ENCODE results near the gene CD8B. TPM values are rescaled to one million over a fixed set of nuclear protein-coding genes. Genes with fewer than 3 reads are reported as not detected.

CD8B gene
- total RNA-seq, 2 donors from 2014 or later: 0.37 to 1.00 TPM

GRCh38 chr2:86808315-86809161 is 53.1 kb downstream of the CD8B start:
- DNase-seq (ENCODE audit: low spot score): peak; percentile 96
- intact Hi-C loops (cut with DNase I): no loop called here

- intact Hi-C loops (cut with DNase I): no loop called here
- no peak for DNase-seq (ENCODE audit: low spot score)
These were observed 54.0 kb downstream of the CD8B start for GRCh38 chr2:86807468-86808275.

GRCh38 chr2:86807133-86807467 is 54.6 kb downstream of the CD8B start:
- DNase-seq (ENCODE audit: low spot score): no peak
- intact Hi-C loops (cut with DNase I): no loop called here

DNA sequence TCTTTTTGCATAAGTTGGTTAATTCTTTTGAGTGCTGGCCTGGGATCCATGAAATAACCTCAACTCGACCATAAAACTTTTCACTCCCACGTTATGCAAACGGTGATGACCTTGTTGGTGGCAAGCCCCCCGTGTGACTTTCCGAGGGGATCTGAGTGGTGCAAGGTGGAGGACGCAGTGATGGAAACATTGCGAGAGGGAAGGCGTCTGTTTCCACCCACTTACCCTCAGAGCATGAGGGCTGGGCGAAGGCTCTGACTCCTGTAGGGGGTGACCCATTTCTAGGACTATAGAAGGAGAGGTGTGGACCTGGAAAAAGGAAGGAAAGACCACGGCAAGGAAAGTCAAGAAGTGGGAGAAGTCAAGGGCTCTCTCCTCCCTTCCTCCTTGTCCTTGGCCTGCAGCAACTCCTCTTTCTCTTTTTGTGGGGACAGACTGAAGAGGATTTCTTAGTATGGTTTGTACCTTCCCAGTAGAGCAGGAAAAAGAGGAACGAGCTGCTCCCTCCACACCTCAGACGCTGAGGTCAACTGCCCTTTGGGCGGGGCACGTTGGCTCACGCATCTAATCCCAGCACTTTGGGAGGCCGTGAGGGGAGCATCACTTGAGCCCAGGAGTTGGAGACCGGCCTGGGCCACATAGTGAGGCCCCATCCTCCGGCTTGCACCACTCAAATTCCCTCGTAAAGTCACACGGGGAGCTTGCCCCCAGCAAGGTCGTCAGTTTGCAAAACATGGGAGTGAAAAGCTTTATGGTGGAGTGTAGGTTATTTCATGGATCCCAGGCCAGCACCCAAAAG is 55.4 kb downstream of the CD8B start:
- no peak for DNase-seq (ENCODE audit: low spot score)

DNA sequence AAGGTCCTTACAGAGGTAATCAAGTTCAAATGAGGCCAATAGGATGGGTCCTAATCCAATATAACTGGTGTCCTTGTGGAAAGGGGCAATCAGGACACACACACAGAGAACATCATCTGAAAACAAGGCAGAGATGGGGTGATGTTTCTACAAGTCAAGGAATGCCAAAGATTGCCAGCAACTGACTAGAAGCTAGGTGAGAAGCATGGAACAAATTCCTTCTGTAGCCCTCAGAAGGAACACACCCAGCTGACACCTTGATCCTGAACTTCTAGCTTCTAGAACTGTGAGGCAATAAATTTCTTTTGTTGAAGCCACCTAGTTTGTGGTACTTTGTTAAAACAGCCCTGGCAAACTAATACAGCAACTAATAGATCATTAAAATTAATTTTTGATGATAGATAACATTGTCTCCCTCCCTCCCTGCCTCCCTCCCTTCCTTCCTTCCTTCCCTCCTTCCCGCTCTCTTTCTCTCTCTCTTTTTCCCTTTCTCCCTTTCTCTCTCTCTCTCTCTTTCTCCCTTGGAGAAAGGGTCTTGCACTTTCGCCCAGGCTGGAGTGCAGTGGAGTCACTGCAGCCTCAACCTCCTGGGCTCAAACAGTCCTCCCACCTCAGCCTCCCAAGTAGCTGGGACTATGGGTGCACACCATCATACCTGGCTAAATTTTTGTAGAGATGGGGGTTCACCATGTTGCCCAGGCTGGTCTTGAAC is 60.7 kb downstream of the CD8B start:
- intact Hi-C loops (cut with DNase I): no loop called here

More for the DNA sequence above, 55.4 kb downstream of the CD8B start:
- intact Hi-C loops (cut with DNase I): no loop called here

DNA sequence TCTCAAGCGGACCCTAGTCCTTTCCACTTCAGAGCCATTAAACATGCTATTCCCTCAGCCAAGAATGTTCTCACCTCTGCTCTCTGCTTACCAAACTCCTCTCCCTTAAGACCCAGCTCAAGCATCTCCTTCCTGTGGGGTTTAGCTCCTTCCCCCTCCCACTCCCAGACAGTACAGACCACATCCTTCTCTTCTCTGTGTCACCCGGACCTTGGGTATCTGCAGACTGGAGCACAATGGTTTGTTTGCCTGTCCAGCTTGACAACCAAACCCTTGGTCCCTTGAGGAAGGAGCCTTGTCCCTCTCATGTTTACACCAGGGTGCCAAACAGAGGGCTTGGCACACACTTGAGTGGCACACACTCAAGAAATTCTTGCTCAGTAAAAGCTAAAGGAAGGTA is 66.8 kb downstream of the CD8B start:
- intact Hi-C loops (cut with DNase I): no loop called here
- DNase-seq (ENCODE audit: low spot score): no peak

More for the DNA sequence above, 60.7 kb downstream of the CD8B start:
- no peak for DNase-seq (ENCODE audit: low spot score)

DNA sequence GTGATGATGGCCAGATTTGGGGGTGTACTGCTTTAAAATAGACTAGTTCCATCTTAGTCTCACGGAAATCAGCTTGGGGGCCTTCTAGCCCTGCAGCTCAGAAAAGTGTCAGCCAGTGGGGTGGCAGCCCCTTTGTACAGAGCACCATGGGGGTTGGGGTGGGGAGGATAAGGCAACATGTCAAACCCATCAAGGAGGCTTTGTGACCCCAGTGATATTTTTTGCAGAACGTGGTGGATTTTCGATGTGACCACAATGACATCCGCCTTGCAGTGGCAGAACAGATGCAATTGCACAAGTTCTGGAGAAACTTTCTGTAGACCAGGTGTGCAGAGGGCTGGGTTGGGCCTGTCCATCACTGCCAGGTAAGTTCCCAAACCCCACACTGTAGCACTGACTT is 67.9 kb downstream of the CD8B start:
- intact Hi-C loops (cut with DNase I): no loop called here
- no peak for DNase-seq (ENCODE audit: low spot score)

DNA sequence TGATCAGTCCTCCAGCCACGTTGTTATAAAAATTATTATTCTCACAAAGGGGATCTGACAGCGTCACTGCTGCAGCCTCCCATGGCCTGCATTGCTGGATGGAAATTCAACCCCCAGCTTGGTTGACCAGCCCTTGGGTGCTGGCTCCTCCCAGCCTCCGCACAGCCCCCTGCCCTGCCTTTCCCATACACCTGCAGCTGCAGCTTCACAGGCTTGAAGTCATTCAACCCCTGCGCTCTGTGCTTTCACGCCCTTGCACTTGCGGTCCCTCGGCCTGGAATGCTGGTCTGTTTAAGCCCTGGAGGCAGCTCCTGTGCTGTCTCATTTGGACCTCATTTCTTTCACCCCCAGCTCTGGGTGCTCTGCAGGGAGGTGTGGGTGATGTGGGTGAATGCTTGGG is 70.1 kb downstream of the CD8B start:
- DNase-seq (ENCODE audit: low spot score): no peak
- intact Hi-C loops (cut with DNase I): no loop called here

DNA sequence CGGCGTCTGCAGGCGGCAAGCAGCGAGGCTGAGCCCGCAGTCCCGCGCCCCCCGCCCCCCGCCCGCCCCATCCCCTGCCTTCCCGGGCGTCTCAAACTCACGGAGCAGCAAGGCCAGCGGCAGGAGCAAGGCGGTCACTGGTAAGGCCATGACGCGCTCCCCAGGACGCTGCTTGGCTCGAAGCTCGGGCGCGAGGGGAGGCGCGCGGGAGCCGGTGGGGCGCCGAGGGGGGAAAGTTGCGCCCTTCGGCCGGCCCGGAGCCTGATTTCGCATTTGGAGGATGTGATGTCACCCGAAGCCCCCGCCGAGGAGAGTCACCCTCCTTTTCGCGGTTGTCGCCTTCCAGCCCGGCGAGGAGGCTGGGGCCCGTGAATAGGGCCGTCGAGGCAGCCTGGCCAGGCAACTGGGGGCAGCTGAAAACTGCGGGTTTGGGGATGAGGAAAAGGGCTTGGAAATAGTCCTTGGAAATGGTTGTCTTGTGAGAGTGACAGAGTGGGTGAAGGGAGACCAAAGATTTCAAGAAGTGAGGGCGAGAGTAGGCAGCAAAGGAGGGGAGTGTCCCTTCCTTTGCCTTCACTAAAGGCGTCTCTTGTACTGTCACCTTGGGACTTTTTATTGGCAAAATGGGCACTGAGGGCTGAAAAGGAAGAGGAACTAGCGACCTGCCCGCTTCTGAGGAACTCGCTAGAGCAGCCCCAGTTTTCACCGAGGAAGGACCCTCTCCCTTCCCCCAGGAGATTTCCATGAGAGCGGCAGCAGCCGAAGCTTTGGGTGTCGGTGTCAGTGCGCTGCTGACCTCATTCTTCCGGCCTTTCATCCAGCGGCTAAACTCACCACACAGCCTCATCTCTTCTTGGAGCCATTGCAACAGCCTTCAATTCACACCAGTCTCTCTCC is 70.8 kb downstream of the CD8B start, which contains the start of gene CD8A:
TSS of gene CD8A (minus strand) at position 238 of the 897 bp plus-strand sequence. CDS start at position 150, 88 bp downstream.
- DNase-seq (ENCODE audit: low spot score): no peak
- intact Hi-C loops (cut with DNase I): no loop called here

DNA sequence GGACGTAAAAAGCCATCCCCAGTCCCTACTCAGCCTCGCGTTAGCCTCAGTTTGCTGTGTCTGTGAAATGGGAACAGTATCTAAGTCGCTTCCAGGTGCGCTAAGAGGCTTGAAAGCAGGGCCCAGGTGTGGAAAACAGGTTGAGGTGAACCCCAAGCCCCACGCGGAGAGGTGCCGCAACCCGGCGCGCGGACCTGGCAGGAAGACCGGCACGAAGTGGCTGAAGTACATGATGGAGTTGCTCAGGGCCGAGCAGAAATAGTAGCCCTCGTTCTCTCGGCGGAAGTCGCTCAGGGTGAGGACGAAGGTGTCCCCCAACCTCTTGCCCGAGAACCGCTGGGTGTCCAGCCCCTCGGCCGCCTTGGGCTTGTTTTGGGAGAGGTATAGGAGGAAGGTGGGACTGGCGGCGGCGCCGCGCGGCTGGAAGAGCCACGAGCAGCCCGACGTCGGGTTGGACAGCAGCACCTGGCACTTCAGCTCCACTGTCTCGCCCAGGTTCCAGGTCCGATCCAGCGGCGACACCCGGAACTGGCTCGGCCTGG is 71.5 kb downstream of the CD8B start:
- intact Hi-C loops (cut with DNase I): no loop called here
- no peak for DNase-seq (ENCODE audit: low spot score)

GRCh38 chr2:86789687-86790133 is 72.0 kb downstream of the CD8B start:
- no peak for DNase-seq (ENCODE audit: low spot score)
- intact Hi-C loops (cut with DNase I): no loop called here

- DNase-seq (ENCODE audit: low spot score): no peak
- intact Hi-C loops (cut with DNase I): no loop called here
These were observed 72.6 kb downstream of the CD8B start for GRCh38 chr2:86788881-86789686.

GRCh38 chr2:86788165-86788564 is 73.5 kb downstream of the CD8B start:
- intact Hi-C loops (cut with DNase I): no loop called here
- no peak for DNase-seq (ENCODE audit: low spot score)

- intact Hi-C loops (cut with DNase I): no loop called here
- DNase-seq (ENCODE audit: low spot score): no peak
These were observed 74.0 kb downstream of the CD8B start for GRCh38 chr2:86787736-86788135.

DNA sequence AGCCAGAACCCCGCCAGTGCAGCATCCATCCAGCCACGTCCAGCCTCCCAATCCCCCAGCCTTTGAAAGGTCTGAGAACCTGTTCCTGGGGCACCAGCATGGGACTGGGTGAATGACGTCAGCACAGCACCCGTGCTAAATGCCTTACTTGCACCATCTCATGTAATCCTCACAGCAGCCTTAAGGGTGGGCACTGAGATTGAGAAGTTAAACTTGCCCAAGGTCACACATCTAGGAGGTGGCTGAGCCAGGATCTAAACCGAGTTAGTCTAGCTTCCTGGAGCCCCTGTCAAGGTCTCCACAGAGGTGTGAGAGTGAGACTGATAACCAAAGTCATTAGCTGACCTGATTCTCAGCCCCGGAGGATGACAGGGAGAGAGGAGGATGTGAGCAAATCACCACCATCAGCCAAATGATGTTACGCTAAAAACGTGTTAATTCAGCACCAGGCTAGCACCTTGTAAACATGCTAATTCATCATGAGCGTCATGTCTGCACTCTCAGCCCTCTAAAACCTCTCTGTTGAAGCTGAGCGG is 75.6 kb downstream of the CD8B start:
- no peak for DNase-seq (ENCODE audit: low spot score)
- intact Hi-C loops (cut with DNase I): no loop called here

GRCh38 chr2:86785456-86785855 is 76.2 kb downstream of the CD8B start:
- DNase-seq (ENCODE audit: low spot score): no peak
- intact Hi-C loops (cut with DNase I): no loop called here

All from posterior vena cava (tissue), 2 donors.